Spleen (tissue), 7 donors: ENCODE results near the gene HOXC10.
A peak's percentile ranks its signal among the peaks of the same experiment; 100 is the strongest.

Source experiments
- POLR2A ChIP-seq, 3 donors: fragments of 450-650 bp; IDR thresholded peaks; one replicate each; pipeline ENCODE4 v1.5.1; 2017; ENCODE audit warnings: antibody characterized with exemption in 3 of 3, mild to moderate bottlenecking in 1 of 3
- POLR2AphosphoS5 ChIP-seq, 3 donors: sonication (generic); formaldehyde crosslinking; IDR thresholded peaks; one replicate each; pipeline ENCODE4 v1.5.1; 2017; ENCODE audit warnings: antibody characterized with exemption in 3 of 3
- TF ChIP-seq, protein P1 (sequence below), 11 experiments: fragments of 200-600 bp in 7 of 11; fragments of 450-650 bp in 4 of 11; sonication (generic) in 4 of 11; IDR thresholded peaks in 8 of 11; conservative IDR thresholded peaks in 3 of 11; 1 replicate in 7 of 11; 2 replicates in 4 of 11; pipeline versions ENCODE4 v1.4.0 to v1.8.0; 2016 to 2021; ENCODE audit warnings: antibody characterized with exemption in 11 of 11, inconsistent platforms in 4 of 11, mild to moderate bottlenecking in 1 of 11
- donor health status: DM: no; HTN: no; CAD: no; lungs with moderate emphysema.
- donor health status: DM: no; HTN: no; CAD: no.
- donor health status: DM: no; HTN: no; CAD: no.

DNA sequence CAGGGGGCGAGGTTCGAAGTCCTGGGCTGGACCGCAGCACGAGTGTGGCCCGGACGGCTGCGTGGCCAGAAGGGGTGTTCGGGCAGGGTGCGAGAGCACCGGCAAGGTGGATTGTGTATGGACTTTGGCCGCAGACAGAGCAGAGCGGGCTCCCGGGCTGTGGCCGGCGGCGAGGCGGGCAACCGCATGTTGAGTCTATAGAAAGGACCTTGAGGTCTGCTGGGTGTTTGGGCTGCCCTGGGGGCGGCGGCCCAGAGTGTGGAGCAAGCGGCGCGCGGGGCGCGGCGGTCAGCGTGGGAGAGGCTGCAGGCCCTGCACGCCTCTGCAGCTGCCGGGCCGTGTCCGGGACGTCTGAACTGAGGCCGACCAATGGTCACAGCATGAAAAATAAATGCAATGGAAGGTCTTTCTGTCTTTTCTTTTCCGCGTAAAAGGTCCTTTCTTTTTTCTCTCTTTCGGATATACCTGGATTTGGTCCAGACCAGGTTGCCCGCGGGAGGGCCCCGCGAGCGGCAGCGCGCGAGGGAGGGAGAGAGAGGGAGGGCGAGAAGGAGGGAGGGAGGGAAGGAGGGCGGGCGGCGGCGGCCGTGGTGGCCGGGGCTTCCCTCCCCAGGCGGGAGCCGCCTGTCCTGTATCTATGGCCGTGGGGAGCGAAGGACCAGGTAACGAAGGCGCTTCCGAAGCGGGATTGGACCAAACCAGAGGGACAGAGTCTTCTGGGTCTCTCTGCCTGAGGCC is 9.5 kb downstream of the HOXC10 start:
- TF ChIP-seq, protein P1, sequence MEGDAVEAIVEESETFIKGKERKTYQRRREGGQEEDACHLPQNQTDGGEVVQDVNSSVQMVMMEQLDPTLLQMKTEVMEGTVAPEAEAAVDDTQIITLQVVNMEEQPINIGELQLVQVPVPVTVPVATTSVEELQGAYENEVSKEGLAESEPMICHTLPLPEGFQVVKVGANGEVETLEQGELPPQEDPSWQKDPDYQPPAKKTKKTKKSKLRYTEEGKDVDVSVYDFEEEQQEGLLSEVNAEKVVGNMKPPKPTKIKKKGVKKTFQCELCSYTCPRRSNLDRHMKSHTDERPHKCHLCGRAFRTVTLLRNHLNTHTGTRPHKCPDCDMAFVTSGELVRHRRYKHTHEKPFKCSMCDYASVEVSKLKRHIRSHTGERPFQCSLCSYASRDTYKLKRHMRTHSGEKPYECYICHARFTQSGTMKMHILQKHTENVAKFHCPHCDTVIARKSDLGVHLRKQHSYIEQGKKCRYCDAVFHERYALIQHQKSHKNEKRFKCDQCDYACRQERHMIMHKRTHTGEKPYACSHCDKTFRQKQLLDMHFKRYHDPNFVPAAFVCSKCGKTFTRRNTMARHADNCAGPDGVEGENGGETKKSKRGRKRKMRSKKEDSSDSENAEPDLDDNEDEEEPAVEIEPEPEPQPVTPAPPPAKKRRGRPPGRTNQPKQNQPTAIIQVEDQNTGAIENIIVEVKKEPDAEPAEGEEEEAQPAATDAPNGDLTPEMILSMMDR (IDR thresholded peaks at IDR 0.05 in 8 of 11, conservative IDR thresholded peaks at IDR 0.05 in 3 of 11), result no peak
- TF ChIP-seq POLR2AphosphoS5 (IDR thresholded peaks at IDR 0.05), result peak in 1 of 3 donors; percentile 20
- TF ChIP-seq POLR2A (IDR thresholded peaks at IDR 0.05), result no peak
